HEK293T (cell line): Measurements from ENCODE around the gene DHRSX.

ENCODE experiments used
- ARNT ChIP-seq: fragments of 450-650 bp; IDR thresholded peaks from 2 replicates; pipeline ENCODE4 v1.6.1; 2017; ENCODE audit warnings: mild to moderate bottlenecking
- CTBP1 ChIP-seq: fragments of 450-650 bp; IDR thresholded peaks from 2 replicates; pipeline ENCODE4 v1.6.1; 2016; ENCODE audit warnings: borderline replicate concordance
- FOXA1 ChIP-seq: fragments of 450-650 bp; IDR thresholded peaks from 2 replicates; pipeline ENCODE4 v1.6.1; 2016; ENCODE audit warnings: mild to moderate bottlenecking
- FOXK2 ChIP-seq: fragments of 450-650 bp; IDR thresholded peaks from 2 replicates; pipeline ENCODE4 v1.6.1; 2016; ENCODE audit warnings: mild to moderate bottlenecking
- FOXM1 ChIP-seq: fragments of 450-650 bp; IDR thresholded peaks from 2 replicates; pipeline ENCODE4 v1.6.1; 2017; ENCODE audit warnings: mild to moderate bottlenecking, borderline replicate concordance
- HDGF ChIP-seq: fragments of 450-650 bp; IDR thresholded peaks from 2 replicates; pipeline ENCODE4 v1.6.1; 2017; ENCODE audit warnings: antibody characterized with exemption, borderline replicate concordance
- LEF1 ChIP-seq: fragments of 450-650 bp; IDR thresholded peaks from 2 replicates; pipeline ENCODE4 v1.6.1; 2017; ENCODE audit warnings: mild to moderate bottlenecking, borderline replicate concordance
- NFRKB ChIP-seq: fragments of 450-650 bp; IDR thresholded peaks from 2 replicates; pipeline ENCODE4 v1.6.1; 2016; ENCODE audit warnings: mild to moderate bottlenecking, moderate library complexity
- SP1 ChIP-seq: fragments of 450-650 bp; IDR thresholded peaks from 2 replicates; pipeline ENCODE4 v1.6.1; 2017
- SUZ12 ChIP-seq: fragments of 450-650 bp; IDR thresholded peaks from 2 replicates; pipeline ENCODE4 v1.6.1; 2016; ENCODE audit warnings: mild to moderate bottlenecking

- TF ChIP-seq SUZ12: no peak
- no peak for TF ChIP-seq LEF1
- no peak for TF ChIP-seq FOXA1
- TF ChIP-seq NFRKB: no peak
- no peak for TF ChIP-seq HDGF
- no peak for TF ChIP-seq ARNT
- TF ChIP-seq FOXM1: no peak
- no peak for TF ChIP-seq SP1
- TF ChIP-seq CTBP1: no peak
- TF ChIP-seq FOXK2: no peak
These were observed 8.0 kb upstream of the DHRSX start for GRCh38 chrX:2508648-2509335.
